Measurements from ENCODE around the gene RANBP3.

DNA sequence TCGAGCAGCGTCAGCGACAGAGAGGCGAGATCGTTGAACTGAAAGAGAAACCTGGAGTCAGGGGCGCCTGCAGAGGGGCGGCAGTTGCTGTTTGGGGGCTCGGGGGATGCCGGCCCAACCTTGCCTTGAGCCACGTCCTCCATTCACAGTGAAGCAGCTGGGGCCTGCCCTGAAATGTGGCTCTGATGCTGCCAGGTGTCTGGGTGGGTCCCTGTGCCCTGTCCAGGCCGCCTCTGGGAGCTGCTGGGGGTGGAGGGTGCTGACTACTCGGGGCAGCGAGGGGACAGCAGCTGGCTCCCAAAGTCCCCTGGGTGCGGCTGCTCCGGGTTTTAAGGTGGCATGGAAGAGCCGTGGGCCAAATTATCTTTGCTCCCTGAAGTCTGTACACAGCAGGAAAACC is 17.7 kb upstream of the RANBP3 start:
- no peak for TF ChIP-seq EZH2 (IDR thresholded peaks at IDR 0.05; ENCODE audit: insufficient read depth, poor library complexity, severe bottlenecking)
- no peak for TF ChIP-seq EZH2phosphoT487 (IDR thresholded peaks at IDR 0.05; ENCODE audit: insufficient read depth, low read depth)
